Measurements from ENCODE around the gene COX6A1. TPM values are rescaled to one million over a fixed set of nuclear protein-coding genes. Genes with fewer than 3 reads are reported as not detected.
"Not testable (repeated sequence)": the region's sequence is repeated elsewhere in the genome, so short reads cannot be mapped to it uniquely, and the experiment has no call there.

Gene COX6A1
- total RNA-seq, 4 donors from 2014 or later, result 469 to 1,865 (median 1,048) TPM

DNA sequence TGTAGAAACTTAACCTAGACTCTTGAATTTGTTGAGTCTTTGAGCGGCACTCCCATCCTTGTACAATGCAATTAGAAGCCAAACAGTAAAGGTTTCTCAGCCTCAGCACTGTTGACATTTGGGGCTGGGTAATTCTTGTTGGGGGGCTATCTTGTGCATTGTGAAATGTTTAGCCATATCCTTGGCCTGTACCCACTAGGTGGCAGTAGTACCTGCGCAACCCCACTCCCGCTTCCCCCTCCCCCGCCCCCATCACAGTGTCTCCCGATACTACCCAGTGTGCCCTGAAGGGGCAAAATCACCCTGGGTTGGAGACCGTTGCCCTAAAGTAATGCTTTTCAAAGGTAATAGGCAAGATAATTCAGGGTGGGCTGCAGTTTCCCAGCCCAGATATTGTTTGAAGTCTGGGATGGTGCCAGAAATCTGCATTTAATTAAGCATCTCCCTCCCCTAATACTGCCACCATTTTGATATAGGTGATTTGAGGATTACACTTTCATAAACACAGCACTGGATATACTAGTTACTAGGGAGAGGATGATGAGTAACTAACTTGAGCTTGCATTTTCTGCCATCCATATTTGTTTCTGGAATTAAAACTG, 1.8 kb downstream of the COX6A1 start:
- peak overlapping the region; percentile 90 to 92 (median 92) for H3K27ac ChIP-seq
- H3K27me3 ChIP-seq, result no peaks in the 10 kb centered on the region
- peaks cover 11 to 21% (median 14%) of the 10 kb centered on the region in 4 donors for H3K4me1 ChIP-seq
- DNase-seq, result peak; percentile 57
- in situ Hi-C loops (cut with MboI; ENCODE audit: low pct_ligation_motif_present in 1 of 4, low pct_unique_long_range_greater_than_20kb in 1 of 4, low sequenced_read_pairs in 3 of 4), result loop anchor here in 2 of 4 donors (10.0 kb wide), 2 partner anchors 85 to 115 kb away; partner anchors contain the start of gene PLA2G1B (in 1 of the 2)
- WGBS, 2 donors (ENCODE audit: low coverage in 1 of 2), result 9 to 60% methylated on average over 1 to 6 of the region's 6 CpGs
- intact Hi-C loops (cut with DNase I; ENCODE audit: low total_unique reads), result no loop called here
- no peaks in the 10 kb centered on the region for H3K9me3 ChIP-seq
- peaks cover 0 to 14% (median 4%) of the 10 kb centered on the region in 4 donors for H3K36me3 ChIP-seq
- TF ChIP-seq, protein P1, sequence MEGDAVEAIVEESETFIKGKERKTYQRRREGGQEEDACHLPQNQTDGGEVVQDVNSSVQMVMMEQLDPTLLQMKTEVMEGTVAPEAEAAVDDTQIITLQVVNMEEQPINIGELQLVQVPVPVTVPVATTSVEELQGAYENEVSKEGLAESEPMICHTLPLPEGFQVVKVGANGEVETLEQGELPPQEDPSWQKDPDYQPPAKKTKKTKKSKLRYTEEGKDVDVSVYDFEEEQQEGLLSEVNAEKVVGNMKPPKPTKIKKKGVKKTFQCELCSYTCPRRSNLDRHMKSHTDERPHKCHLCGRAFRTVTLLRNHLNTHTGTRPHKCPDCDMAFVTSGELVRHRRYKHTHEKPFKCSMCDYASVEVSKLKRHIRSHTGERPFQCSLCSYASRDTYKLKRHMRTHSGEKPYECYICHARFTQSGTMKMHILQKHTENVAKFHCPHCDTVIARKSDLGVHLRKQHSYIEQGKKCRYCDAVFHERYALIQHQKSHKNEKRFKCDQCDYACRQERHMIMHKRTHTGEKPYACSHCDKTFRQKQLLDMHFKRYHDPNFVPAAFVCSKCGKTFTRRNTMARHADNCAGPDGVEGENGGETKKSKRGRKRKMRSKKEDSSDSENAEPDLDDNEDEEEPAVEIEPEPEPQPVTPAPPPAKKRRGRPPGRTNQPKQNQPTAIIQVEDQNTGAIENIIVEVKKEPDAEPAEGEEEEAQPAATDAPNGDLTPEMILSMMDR (IDR thresholded peaks at IDR 0.05), result peak in 4 of 5 experiments; percentile 54 to 69 (median 62)
- no peak for TF ChIP-seq POLR2A (IDR thresholded peaks at IDR 0.05)
- H3K4me3 ChIP-seq, result peak overlapping the region in 1 of 4 donors; percentile 94

DNA sequence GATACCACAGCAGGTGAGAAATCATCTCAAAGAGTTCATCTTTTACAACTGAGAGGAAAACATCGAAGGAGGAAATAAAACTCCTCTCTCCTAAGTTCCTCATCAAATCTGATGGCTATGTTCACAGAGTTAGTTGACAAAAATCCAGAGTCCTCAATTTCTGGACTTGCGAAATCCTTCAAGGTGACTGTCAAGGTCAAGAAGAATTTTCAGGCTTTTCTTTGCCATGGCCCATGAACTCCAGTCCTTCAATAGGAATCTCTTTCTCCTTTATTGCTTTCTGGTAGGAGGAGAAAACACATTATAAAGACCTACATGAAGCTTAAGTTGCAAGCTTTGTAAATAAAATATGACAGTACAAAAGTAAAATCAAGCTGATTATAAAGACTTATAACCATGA, 6.8 kb downstream of the COX6A1 start:
- Histone ChIP-seq H3K36me3 (peaks cover 0 to 15% (median 4%) of the 10 kb centered on the region in 4 donors), H3K9me3 (no peaks in the 10 kb centered on the region), H3K4me1 (peaks cover 12 to 30% (median 23%) of the 10 kb centered on the region in 4 donors), H3K27ac (peak overlapping the region in 2 of 4 donors; percentile 12), H3K4me3 (no peak overlapping the region), H3K27me3 (no peaks in the 10 kb centered on the region)
- intact Hi-C loops (cut with DNase I; ENCODE audit: low total_unique reads) (no loop called here), in situ Hi-C loops (cut with MboI; ENCODE audit: low pct_ligation_motif_present in 1 of 4, low pct_unique_long_range_greater_than_20kb in 1 of 4, low sequenced_read_pairs in 3 of 4) (no loop called here)
- DNase-seq, result no peak
- WGBS, 2 donors (ENCODE audit: low coverage in 1 of 2), result 55 to 77% methylated on average over 2 of the region's 2 CpGs
- TF ChIP-seq POLR2AphosphoS5 (IDR thresholded peaks at IDR 0.05) (no peak), POLR2A (IDR thresholded peaks at IDR 0.05) (no peak), EP300 (IDR thresholded peaks at IDR 0.05; ENCODE audit: low read depth) (no peak)
- TF ChIP-seq, protein P1 (IDR thresholded peaks at IDR 0.05), result no peak

DNA sequence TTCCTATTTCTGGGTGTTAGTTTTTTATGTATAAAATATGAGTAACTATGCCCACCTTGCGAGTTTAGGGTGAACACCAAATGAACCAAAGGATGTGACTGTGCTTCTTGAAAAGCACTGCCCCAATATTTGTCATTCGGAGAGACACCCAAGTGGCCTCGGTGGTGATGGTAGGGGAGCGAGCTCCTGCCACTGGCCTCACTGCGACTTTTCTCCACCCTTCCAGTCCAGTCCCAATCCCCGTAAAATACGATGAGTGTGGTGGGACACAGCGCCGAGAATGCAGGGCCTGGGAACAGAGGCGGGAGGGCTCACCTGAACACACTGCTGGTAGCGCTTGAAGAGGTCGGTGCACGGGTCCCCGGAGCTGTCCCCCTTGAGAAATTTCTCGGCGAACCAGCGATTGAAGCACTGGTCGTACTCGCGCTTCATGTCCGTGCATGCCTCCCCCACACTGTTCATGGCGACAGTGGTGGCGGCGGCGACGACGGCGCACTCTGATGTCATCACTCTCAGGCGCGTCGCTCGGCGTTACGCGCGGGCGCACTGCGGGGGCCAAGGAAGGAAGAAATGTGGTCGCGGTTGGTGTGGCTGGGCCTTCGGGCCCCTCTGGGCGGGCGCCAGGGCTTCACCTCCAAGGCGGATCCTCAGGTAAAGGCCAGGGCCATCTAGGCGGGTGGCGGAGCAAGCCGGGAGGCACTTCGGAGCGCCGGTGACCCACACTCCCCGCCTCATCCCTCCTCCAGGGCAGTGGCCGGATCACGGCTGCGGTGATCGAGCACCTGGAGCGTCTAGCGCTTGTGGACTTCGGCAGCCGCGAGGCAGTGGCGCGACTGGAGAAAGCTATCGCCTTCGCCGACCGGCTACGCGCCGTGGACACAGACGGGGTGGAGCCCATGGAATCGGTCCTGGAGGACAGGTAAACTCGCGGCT, 8.3 kb downstream of the COX6A1 start, which contains the start of the genes GATC and TRIAP1:
GATC (plus strand) TSS at position 534 of the 933 bp plus-strand sequence; CDS start at position 571, 37 bp downstream.
TRIAP1 (minus strand) TSS at position 474 of the 933 bp plus-strand sequence; CDS start at position 462, 12 bp downstream.
- peak; percentile 95 to 96 (median 96) for TF ChIP-seq POLR2AphosphoS5 (IDR thresholded peaks at IDR 0.05)
- TF ChIP-seq, protein P1 (IDR thresholded peaks at IDR 0.05), result peak in 1 of 5 experiments; percentile 5
- peak; percentile 78 for TF ChIP-seq POLR2A (IDR thresholded peaks at IDR 0.05)
- TF ChIP-seq EP300 (IDR thresholded peaks at IDR 0.05; ENCODE audit: low read depth), result no peak
- in situ Hi-C loops (cut with MboI; ENCODE audit: low pct_ligation_motif_present in 1 of 4, low pct_unique_long_range_greater_than_20kb in 1 of 4, low sequenced_read_pairs in 3 of 4) (no loop called here), intact Hi-C loops (cut with DNase I; ENCODE audit: low total_unique reads) (no loop called here)
- H3K4me1 ChIP-seq, result peaks cover 8 to 27% (median 21%) of the 10 kb centered on the region in 4 donors
- peak within 1 kb of the TSS; percentile 86 to 91 (median 90) for H3K27ac ChIP-seq
- 0% methylated on average over 26 of the region's 73 CpGs; no CpG with 5 or more reads in 1 of the 2 donors for WGBS, 2 donors (ENCODE audit: low coverage in 1 of 2)
- H3K9me3 ChIP-seq, result no peaks in the 10 kb centered on the region
- H3K27me3 ChIP-seq, result no peaks in the 10 kb centered on the region
- H3K4me3 ChIP-seq, result peak within 1 kb of the TSS; percentile 69 to 78 (median 73)
- peak; percentile 87 for DNase-seq
- H3K36me3 ChIP-seq, result peaks cover 0 to 15% (median under 1%) of the 10 kb centered on the region in 4 donors

DNA sequence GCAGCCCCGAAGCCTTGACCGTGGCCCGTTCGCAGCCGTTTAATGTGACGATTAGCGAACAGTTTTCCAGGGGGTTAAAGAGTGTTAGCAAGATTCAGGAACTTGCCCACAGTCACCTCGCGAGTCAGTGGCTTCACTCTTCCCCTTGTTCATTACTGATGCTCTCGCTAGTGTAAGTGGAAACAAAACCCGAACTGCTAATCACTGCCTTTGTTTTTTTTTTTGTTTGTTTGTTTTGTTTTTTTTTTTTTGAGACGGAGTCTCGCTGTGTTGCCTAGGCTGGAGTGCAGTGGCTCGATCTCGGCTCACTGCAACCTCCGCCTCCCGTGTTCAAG, 8.9 kb downstream of the COX6A1 start:
- H3K9me3 ChIP-seq; H3K27me3 ChIP-seq; intact Hi-C loops (cut with DNase I; ENCODE audit: low total_unique reads); DNase-seq; in situ Hi-C loops (cut with MboI; ENCODE audit: low pct_ligation_motif_present in 1 of 4, low pct_unique_long_range_greater_than_20kb in 1 of 4, low sequenced_read_pairs in 3 of 4): not testable (repeated sequence)
- Histone ChIP-seq H3K4me3 (peak overlapping the region; percentile 69 to 78 (median 73)), H3K27ac (peak overlapping the region; percentile 86 to 91 (median 90)), H3K4me1 (peaks cover 8 to 27% (median 21%) of the 10 kb centered on the region in 4 donors), H3K36me3 (peaks cover 0 to 15% (median 0%) of the 10 kb centered on the region in 4 donors)
- 4% methylated on average over 10 to 17 of the region's 17 CpGs for WGBS, 2 donors (ENCODE audit: low coverage in 1 of 2)
